HuH-7 (cell line): ENCODE measurements around the gene CDAN1.

Experiments used
- DNase-seq: peaks from one replicate; pipeline ENCODE4 v3.0.0; 2011; ENCODE audit warnings: low spot score

CDAN1 gene

DNA sequence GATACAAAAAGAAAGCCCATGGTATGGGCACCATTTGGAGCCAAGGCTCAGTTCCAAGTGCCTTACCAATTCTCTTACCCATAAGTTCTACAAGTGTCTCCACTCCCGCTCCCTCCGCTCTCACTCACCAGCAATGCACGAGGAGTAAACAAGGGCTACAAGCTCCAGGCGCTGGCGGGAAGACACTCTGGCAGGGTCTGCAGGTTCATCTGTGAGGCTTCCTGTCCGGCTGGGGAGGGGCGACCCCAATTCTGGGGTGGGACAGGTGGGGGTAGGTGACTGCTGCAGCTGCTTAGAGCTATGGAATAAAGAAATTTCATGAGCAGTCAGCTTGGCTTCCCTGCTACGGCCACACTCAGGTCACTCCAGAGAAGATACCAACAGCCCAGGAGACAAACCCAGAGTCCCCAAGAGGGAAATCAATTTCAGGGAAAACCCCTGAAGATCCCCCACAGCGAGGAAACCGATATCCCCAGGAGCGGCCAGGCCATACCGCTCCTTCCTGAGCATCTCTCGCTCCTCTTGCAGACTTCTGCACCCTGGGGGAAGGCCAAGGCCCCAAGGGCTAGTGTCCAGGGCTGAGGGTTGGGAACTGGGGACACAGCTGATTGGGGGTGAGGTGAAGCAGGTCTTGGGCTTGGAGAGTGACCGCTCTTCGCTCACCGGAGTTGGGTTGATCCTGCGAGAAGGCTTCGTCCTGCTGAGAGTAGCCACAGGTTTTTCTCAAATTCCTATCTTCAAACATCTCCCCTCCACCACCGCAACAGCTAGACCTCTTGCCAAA, 1.4 kb downstream of the CDAN1 start:
- DNase-seq: no peak

DNA sequence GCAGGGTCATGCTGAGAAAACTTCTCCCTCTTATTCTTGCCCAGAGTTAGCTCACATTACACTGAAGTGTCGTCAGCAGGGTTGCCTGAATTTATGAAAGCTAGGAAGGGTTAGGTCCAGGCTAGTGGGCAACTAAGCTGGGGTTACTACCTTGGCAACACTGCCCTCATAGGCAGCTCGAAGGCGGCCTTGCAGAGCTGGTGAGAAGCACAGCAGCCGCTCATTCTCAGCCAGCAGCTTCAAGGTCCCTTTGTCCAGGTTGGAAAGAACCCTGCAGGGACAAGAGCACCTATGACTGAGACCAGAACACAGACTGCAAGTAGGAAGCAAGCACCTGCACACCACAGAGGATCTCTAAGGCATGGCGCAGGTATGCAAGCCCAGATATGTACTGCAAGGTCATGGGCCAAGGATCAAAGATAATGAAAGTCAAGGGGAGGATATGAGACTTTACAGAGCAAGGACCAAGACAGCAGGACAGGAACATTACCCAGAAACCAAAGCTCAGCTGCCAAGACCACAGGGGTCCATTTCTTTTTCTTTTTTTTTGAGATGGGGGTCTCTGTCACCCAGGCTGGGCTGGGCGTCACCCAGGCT, 2.8 kb downstream of the CDAN1 start:
- no peak for DNase-seq

DNA sequence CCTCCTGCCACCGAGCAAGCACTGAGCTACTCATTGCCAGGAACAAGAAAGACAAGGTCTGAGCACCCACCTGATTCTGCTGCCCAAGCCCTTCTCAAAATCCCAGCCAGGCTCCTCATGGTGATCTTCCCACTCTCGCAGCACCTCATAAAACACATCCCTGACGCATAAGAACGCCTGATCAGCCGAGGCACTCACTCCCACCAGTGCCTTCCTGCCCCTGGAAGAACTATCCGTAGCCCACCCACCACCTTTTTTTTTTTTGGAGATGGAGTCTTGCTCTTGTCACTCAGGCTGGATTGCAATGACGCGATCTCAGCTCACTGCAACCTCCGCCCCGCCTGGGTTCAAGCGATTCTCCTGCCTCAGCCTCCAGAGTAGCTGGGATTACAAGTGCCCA, 3.9 kb downstream of the CDAN1 start:
- no peak for DNase-seq

GRCh38 chr15:42732095-42732827, 4.7 kb downstream of the CDAN1 start:
- DNase-seq: no peak

GRCh38 chr15:42731461-42731860, 5.5 kb downstream of the CDAN1 start:
- no peak for DNase-seq

DNA sequence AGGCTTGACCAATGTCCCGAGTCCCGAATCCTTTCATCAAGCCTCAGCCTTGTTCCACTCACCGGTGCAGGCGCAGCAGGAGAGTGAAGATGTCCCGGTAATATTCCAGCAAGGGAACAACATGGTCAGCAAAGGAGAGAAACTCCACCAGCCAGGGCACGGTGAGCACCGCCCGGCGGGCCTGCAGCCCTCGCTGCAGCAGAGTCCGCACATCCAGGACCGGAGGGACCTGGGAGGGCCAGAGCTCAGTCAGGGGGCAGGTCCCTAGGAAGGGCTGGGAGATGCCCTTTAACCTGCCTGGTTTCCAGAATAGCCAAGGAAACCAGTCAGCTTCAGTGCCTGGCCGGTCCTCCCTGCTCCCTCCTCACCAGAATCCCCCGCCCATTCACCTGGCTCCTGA, 6.4 kb downstream of the CDAN1 start:
- DNase-seq: no peak

DNA sequence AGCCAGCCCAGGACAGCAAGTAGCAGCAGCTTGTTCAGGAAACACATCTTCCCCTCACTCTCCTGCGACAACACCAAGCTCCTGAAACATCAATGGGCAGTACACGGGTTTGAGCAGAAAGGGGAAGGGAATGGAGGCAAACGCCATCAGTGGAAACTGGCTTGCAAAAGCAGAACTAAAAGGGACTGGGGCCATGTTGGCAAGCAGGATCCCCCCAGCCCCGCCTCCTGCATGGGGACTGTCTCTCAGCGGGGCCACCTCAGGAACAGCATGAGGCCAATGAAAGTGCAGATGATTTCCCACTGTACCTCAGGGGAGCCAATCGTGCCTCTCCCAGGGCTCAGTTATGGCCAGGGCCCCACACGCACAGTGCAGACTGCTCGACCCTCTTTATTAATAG, 6.8 kb downstream of the CDAN1 start:
- no peak for DNase-seq

DNA sequence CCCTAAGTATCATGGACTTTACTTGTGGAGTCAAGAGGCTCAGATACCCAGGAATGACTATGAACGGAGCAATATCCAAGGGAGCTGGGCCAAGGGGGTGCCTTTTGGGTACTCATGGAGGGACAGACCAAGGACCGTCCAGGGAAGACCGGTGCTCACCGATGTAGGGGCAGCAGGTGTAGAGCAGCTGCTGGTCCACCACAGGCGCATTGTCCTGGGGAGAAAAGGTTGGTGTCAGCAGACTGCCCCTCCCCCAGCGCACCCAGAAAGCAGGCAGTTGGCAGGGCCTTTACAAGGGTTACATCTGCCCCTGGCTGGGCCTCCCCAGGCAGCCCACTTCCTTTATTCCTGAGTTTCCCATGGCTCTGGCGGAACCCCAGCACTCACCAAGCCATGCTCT, 7.5 kb downstream of the CDAN1 start:
- no peak for DNase-seq

- no peak for DNase-seq
Measured at GRCh38 chr15:42728972-42729371, 8.0 kb downstream of the CDAN1 start.

- no peak for DNase-seq
Measured at GRCh38 chr15:42728560-42728959, 8.4 kb downstream of the CDAN1 start.

DNA sequence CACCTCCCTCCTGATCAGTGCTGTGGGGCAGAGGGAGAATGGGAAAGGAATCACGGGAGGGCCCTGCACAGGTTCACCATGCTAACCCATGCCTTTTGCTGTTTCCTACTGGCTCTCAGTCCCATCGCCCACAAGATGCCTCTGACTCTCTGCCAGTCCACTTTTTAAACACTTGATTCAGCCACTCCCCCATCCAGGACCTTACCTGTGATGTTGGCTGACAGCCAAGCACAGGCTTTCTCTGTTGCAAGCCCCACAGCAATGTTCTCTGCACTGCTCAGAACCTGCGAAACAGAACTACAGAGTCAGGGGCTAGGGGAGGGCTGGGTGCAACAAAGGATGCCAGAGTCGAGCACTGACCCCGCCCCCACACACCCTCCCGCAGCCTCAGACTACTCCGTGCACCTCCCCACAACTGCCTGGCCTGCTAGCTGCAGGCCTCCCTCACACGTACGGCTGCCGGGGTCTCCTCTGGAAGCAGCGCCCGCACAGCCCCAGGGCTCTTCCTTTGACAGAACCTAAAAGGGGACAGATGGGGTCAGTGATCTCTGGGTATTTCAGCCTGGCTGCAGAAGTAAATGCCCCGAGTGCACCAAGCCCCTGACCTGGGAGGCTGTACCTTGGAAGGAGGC, 9.1 kb downstream of the CDAN1 start:
- no peak for DNase-seq

DNA sequence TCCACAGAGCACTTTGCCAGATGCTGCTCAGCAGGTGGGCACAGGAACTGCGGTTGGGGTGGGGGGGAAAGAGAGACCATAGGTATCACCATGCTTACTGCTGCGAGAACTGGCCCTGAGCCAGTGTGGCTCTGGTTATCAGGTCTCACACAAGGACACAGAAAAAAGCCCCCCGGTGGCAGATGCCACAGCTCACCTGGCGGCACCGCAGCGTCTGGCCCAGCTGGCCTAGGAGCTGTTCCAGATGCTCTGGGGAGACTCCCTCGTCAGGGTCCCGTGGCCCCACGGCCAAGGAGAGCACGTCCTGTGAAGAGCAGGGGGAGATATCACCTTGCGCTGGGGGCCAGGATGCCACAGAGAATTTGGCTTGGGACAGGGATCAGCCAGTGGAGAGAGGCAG, 10.8 kb downstream of the CDAN1 start:
- DNase-seq: no peak

DNA sequence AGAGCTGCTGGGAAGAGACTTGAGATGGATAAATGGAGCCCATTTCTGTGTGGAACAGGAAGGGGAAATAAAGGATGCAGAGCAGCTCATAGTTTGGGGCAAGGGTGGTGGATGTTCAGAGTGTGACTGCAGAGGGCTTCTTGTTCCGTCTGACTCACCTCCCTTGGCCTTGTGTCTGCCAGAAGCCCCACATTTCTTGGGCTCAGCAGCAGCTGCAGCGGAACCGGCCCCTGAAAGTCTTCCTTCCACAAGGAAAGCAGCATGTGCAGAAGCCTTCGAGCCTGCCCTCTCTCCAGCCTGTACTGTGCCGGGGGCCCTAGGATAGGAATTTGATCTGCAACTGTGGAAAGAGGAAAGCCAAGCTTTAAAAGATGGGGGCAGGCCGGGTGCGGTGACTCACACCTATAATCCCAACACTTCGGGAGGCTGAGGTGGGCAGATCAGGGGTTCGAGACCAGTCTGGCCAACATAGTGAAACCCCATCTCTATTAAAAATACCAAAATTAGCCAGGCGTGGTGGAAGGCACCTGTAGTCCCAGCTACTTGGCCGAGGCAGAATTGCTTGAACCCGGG, 11.5 kb downstream of the CDAN1 start:
- DNase-seq: no peak

- no peak for DNase-seq
Measured at GRCh38 chr15:42724276-42724675, 12.7 kb downstream of the CDAN1 start.

- DNase-seq: no peak
Measured at GRCh38 chr15:42723068-42723467, 13.9 kb downstream of the CDAN1 start.

DNA sequence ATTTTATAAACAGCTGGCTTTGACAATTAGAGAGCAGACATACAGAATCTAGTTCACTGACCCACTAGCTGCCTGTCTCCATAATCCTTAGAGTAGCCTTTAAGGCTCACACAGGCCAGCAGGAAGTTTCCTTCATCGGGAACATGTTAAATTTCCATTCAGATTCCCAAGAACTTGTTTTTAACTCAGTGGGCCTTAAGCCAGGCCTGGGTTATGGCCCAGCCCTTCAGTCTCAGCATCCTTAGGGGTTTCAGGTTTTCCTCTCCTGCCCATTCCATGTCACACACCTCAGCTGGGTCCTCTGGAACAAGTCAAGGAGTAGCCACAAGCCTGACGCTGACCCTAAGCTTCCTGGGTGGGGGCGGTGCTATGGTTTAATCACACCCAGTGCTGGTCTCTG, 15.0 kb downstream of the CDAN1 start:
- DNase-seq: no peak

- DNase-seq: no peak
Measured at GRCh38 chr15:42721016-42721415, 15.9 kb downstream of the CDAN1 start.

DNA sequence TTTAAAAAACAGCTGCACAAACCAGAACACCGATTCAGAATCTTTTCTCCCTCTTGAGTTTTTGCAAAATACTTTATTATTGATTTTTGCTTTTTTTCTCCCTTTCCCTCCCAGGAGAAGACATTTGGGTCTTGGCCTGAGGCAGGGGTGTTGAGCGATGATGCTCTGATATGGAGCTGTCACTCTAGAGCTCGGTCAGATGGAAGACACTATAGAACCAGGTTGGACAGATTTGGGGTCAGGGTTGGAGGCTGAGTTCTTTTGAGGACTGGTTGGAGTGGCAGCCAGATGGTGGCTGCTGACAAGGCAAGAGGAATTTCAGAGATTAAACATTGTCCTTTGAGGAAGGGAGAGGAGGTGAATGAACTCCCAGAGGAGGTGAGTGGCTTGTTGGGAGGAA, 16.9 kb downstream of the CDAN1 start:
- DNase-seq: no peak

DNA sequence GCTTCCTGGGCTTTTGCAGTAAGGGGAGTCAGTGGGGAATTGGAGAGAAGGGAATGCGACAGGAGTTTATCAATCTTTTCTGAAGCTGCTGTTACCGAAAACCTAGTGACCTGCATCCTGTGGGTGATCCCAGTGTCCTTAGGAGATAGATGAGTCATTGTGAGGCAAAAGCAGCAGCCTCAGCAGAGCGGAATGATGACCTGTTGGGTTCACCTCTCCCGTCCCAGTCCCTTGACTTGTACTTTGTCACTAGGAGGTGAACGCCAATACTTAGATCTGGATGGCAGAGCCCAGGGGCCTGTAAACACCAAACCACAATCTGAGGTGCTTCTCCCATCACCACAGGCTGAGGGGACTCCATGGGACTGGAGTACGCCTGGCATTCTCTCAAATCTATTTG, 17.9 kb downstream of the CDAN1 start:
- no peak for DNase-seq

GRCh38 chr15:42716626-42717025, 20.3 kb downstream of the CDAN1 start:
- DNase-seq: no peak

GRCh38 chr15:42716125-42716524, 20.8 kb downstream of the CDAN1 start:
- no peak for DNase-seq

DNA sequence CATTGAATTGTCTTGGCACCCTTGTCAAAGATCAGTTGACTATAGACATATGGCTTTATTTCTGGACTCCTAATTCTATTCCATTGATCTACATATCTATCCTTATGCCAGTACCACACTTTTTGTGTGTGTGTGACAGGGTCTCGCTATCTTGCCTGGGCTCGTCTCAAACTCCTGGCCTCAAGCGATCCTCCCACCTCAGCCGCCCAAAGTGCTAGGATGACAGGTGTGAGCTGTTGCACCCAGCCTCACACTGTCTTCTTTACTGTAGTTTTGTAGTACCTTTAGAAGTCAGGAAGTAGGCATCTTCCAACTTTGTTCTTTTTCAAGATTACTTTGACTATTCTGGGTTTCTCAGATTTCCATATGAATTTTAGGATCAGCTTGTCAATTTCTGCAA, 24.3 kb downstream of the CDAN1 start:
- DNase-seq: no peak

- no peak for DNase-seq
Measured at GRCh38 chr15:42711746-42712145, 25.2 kb downstream of the CDAN1 start.
